GM12864 (cell line): ENCODE measurements around the gene PGGHG.

Experiments used
- DNase-seq: peaks from one replicate; pipeline ENCODE4 v3.0.0-alpha.2; 2011; ENCODE audit warnings: low read depth
- H3K4me3 ChIP-seq: 2 replicates; pipeline ENCODE4 v1.5.1; 2011; ENCODE audit warnings: mild to moderate bottlenecking, low read depth, low read length, control low read depth
- TF ChIP-seq, protein P1 (sequence below): IDR thresholded peaks from 2 replicates; pipeline ENCODE4 v1.5.1; 2011; ENCODE audit warnings: low read depth, mild to moderate bottlenecking, moderate library complexity, low read length, control low read depth, inconsistent platforms; ENCODE audit errors: missing control alignments

The PGGHG gene

GRCh38 chr11:269146-269890, 19.6 kb upstream of the PGGHG start:
- peak; percentile 99 for DNase-seq
- TF ChIP-seq, protein P1, sequence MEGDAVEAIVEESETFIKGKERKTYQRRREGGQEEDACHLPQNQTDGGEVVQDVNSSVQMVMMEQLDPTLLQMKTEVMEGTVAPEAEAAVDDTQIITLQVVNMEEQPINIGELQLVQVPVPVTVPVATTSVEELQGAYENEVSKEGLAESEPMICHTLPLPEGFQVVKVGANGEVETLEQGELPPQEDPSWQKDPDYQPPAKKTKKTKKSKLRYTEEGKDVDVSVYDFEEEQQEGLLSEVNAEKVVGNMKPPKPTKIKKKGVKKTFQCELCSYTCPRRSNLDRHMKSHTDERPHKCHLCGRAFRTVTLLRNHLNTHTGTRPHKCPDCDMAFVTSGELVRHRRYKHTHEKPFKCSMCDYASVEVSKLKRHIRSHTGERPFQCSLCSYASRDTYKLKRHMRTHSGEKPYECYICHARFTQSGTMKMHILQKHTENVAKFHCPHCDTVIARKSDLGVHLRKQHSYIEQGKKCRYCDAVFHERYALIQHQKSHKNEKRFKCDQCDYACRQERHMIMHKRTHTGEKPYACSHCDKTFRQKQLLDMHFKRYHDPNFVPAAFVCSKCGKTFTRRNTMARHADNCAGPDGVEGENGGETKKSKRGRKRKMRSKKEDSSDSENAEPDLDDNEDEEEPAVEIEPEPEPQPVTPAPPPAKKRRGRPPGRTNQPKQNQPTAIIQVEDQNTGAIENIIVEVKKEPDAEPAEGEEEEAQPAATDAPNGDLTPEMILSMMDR = no peak
- peak overlapping the region; percentile 72 for H3K4me3 ChIP-seq

- H3K4me3 ChIP-seq = no peak overlapping the region
- TF ChIP-seq, protein P1 = no peak
- DNase-seq = no peak
These were observed 18.2 kb upstream of the PGGHG start for GRCh38 chr11:270451-271318.

- no peak overlapping the region for H3K4me3 ChIP-seq
- no peak for DNase-seq
- TF ChIP-seq, protein P1 = no peak
These were observed 17.6 kb upstream of the PGGHG start for GRCh38 chr11:271319-271715.

- no peak for DNase-seq
- H3K4me3 ChIP-seq = no peak overlapping the region
- TF ChIP-seq, protein P1 = no peak
These were observed 16.6 kb upstream of the PGGHG start for GRCh38 chr11:272195-272930.

GRCh38 chr11:272931-273198, 16.1 kb upstream of the PGGHG start:
- DNase-seq = no peak
- H3K4me3 ChIP-seq = no peak overlapping the region
- TF ChIP-seq, protein P1 = no peak

DNA sequence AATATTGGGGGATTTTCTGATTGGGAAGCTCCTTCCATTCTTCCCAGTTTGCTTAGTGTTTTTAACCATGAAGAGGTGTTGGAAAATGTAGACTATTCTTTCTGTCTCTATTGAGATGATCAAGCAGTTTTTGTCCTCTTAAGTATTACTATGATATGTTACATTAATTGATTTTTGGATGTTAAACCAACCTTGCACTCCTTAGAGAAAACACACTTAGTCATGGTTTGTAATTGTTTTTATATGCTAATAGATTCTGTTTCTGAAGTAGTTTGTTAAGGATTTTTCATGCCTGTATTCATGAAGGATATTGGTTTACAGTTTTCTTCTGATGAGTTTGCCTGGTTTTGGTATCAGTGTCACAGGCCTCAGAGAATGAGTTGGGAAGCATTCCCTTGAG, 12.7 kb upstream of the PGGHG start:
- TF ChIP-seq, protein P1 = no peak
- no peak overlapping the region for H3K4me3 ChIP-seq

More for the DNA sequence above, 12.7 kb upstream of the PGGHG start:
- DNase-seq = no peak
